ENCODE data around the gene NKTR. TPM values are rescaled to one million over a fixed set of nuclear protein-coding genes. Genes with fewer than 3 reads are reported as not detected.
A peak's percentile ranks its signal among the peaks of the same experiment; 100 is the strongest.

Gene NKTR
- total RNA-seq, 6 donors from 2014 or later = 53.7 to 231 (median 103) TPM

DNA sequence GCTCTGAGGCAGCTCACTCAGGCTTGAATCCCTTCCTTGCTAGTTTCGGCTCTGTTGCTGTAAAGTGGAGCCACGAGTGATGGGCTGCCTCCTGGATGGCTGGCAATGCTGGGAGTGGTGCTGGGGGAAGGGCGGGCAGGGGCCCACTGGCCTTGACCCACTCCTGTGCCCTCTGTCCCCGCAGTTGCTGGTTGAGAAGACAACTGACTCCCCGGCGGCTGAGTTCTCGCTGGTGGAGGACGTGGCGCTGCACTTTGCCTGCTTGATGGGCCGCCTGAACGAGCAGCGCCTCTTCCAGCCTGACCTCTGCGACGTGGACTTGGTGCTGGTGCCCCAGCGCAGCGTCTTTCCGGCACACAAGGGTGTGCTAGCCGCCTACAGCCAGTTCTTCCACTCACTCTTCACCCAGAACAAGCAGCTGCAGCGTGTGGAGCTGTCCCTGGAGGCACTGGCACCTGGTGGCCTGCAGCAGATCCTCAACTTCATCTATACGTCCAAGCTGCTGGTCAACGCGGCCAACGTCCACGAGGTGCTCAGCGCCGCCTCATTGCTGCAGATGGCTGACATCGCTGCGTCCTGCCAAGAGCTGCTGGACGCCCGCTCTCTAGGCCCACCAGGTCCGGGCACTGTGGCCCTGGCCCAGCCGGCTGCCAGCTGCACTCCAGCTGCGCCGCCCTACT is 57.7 kb downstream of the NKTR start:
- Histone ChIP-seq H3K36me3 (peaks cover 0 to 23% (median 10%) of the 10 kb centered on the region in 4 donors), H3K4me1 (peaks cover 17 to 23% (median 21%) of the 10 kb centered on the region in 4 donors), H3K4me3 (no peak overlapping the region), H3K27ac (no peak overlapping the region), H3K27me3 (no peaks in the 10 kb centered on the region), H3K9me3 (no peaks in the 10 kb centered on the region)
- 83 to 92% methylated on average over 13 to 29 of the region's 34 CpGs for WGBS, 2 donors
- no peak for TF ChIP-seq POLR2A (IDR thresholded peaks at IDR 0.05)
- DNase-seq (peak in 1 of 2 donors; percentile 82), ATAC-seq (ENCODE audit: low FRiP score in 2 of 2) (no peak)

DNA sequence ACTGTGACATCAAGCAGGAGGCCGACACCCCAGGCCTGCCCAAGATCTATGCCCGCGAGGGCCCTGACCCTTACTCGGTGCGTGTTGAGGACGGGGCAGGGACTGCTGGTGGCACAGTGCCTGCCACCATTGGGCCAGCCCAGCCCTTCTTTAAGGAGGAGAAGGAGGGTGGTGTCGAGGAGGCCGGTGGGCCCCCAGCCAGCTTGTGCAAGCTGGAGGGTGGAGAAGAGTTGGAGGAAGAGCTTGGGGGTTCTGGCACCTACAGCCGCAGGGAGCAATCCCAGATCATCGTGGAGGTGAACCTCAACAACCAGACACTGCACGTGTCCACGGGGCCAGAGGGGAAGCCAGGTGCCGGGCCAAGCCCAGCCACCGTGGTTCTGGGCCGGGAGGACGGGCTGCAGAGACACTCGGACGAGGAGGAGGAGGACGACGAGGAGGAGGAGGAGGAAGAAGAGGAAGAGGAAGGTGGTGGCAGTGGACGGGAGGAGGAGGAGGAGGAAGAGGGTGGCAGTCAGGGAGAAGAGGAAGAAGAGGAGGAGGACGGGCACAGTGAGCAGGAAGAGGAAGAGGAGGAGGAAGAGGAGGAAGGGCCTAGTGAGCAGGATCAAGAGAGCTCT is 58.4 kb downstream of the NKTR start:
- ATAC-seq (ENCODE audit: low FRiP score in 2 of 2) (no peak), DNase-seq (no peak)
- 61 to 74% methylated on average over 18 to 19 of the region's 22 CpGs for WGBS, 2 donors
- TF ChIP-seq POLR2AphosphoS5 (IDR thresholded peaks at IDR 0.05) = no peak
- no peak for TF ChIP-seq POLR2A (IDR thresholded peaks at IDR 0.05)
- TF ChIP-seq, protein P1, sequence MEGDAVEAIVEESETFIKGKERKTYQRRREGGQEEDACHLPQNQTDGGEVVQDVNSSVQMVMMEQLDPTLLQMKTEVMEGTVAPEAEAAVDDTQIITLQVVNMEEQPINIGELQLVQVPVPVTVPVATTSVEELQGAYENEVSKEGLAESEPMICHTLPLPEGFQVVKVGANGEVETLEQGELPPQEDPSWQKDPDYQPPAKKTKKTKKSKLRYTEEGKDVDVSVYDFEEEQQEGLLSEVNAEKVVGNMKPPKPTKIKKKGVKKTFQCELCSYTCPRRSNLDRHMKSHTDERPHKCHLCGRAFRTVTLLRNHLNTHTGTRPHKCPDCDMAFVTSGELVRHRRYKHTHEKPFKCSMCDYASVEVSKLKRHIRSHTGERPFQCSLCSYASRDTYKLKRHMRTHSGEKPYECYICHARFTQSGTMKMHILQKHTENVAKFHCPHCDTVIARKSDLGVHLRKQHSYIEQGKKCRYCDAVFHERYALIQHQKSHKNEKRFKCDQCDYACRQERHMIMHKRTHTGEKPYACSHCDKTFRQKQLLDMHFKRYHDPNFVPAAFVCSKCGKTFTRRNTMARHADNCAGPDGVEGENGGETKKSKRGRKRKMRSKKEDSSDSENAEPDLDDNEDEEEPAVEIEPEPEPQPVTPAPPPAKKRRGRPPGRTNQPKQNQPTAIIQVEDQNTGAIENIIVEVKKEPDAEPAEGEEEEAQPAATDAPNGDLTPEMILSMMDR (IDR thresholded peaks at IDR 0.05) = no peak
- no peak for TF ChIP-seq EP300 (IDR thresholded peaks at IDR 0.05)
- Histone ChIP-seq H3K36me3 (peaks cover 0 to 23% (median 10%) of the 10 kb centered on the region in 4 donors), H3K4me1 (peaks cover 11 to 18% (median 15%) of the 10 kb centered on the region in 4 donors), H3K4me3 (no peak overlapping the region), H3K27me3 (no peaks in the 10 kb centered on the region), H3K9me3 (no peaks in the 10 kb centered on the region), H3K27ac (no peak overlapping the region)

DNA sequence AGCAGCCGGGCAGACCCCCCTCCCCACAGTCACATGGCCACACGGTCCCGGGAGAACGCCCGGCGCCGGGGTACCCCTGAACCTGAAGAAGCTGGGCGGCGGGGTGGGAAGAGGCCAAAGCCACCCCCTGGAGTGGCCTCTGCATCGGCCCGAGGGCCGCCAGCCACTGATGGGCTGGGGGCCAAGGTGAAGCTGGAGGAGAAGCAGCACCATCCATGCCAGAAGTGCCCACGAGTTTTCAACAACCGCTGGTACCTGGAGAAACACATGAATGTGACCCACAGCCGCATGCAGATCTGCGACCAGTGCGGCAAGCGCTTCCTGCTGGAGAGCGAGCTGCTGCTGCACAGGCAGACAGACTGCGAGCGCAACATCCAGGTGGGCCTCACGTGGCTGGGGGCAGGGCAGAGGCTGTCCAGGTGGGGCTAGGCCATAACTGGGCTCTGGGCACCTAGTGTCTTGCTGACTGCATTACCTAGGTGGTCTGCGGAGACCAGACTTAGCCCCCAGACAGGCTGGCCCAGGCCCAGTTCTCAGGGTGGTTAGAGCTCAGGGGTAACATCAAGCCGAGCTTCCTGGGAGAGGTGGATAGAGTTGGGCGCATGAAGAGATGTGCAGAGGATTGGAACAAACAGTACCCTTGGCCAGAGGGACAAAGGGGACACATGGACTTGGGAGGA is 59.1 kb downstream of the NKTR start:
- no peak overlapping the region for H3K27ac ChIP-seq
- DNase-seq (peak in 1 of 2 donors; percentile 63), ATAC-seq (ENCODE audit: low FRiP score in 2 of 2) (no peak)
- H3K36me3 ChIP-seq = peaks cover 0 to 23% (median 10%) of the 10 kb centered on the region in 4 donors
- H3K4me1 ChIP-seq = peaks cover 11 to 17% (median 14%) of the 10 kb centered on the region in 4 donors
- H3K4me3 ChIP-seq = no peak overlapping the region
- H3K27me3 ChIP-seq = no peaks in the 10 kb centered on the region
- 80% methylated on average over 14 to 25 of the region's 25 CpGs for WGBS, 2 donors
- TF ChIP-seq POLR2AphosphoS5 (IDR thresholded peaks at IDR 0.05) (no peak), EP300 (IDR thresholded peaks at IDR 0.05) (no peak), POLR2A (IDR thresholded peaks at IDR 0.05) (no peak)
- TF ChIP-seq, protein P1 (IDR thresholded peaks at IDR 0.05) = no peak
- H3K9me3 ChIP-seq = no peaks in the 10 kb centered on the region

DNA sequence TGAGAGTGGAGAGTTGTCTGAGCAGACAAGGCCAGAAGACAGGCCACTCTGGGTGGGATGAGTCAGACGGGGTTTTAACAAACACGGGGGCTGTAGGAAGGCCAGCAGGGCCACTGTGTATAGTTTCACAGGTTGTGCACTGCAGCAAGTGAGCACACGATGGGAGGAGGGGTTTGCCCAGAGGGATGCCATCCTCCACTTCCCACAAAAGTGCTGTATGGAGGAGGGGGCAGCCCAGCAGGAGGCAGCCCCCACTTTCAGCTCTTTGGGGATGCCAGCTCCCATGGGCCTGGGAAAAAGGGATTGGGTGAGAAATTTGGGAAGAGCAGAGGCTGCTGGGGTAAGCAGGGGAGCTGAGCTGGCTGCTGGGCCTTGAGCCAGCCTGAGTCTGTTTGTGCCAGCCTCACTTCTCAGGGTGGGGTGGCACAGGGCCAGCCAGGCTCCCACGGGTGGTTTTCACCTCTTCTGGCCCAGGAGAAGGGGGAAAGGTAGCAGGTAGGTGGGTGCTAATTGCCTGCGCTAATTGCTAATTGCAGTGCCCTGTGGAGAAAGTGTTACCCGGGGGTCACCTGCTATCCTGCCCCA is 59.7 kb downstream of the NKTR start:
- Histone ChIP-seq H3K9me3 (no peaks in the 10 kb centered on the region), H3K36me3 (peaks cover 0 to 23% (median 10%) of the 10 kb centered on the region in 4 donors), H3K4me3 (no peak overlapping the region), H3K4me1 (peaks cover 6 to 11% (median 8%) of the 10 kb centered on the region in 4 donors), H3K27me3 (no peaks in the 10 kb centered on the region), H3K27ac (no peak overlapping the region)
- DNase-seq (no peak), ATAC-seq (ENCODE audit: low FRiP score in 2 of 2) (no peak)
- 57 to 71% methylated on average over 3 to 6 of the region's 6 CpGs for WGBS, 2 donors
- no peak for TF ChIP-seq POLR2A (IDR thresholded peaks at IDR 0.05)
- TF ChIP-seq, protein P1 (IDR thresholded peaks at IDR 0.05) = no peak
- TF ChIP-seq EP300 (IDR thresholded peaks at IDR 0.05) = no peak
- TF ChIP-seq POLR2AphosphoS5 (IDR thresholded peaks at IDR 0.05) = no peak

DNA sequence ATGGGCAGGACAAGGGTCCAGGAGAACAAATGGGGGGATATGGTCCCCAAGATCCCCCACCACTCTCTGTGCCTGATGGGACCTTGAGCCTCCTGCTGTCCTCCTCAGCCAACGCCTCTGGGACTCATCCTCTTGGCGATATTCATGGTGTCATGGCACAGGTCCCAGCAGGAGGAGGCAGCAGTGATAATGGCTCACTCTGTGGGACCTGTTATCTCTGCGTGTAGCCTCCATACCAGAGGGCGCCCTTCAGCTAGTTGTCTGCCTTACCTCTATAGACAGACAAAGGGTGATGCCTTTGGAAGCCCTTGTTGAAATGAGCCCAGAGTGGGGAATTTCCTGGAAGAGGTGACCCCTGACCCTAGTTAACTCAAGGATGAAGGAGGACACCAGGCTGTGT is 60.4 kb downstream of the NKTR start:
- 70 to 77% methylated on average over 4 of the region's 4 CpGs for WGBS, 2 donors
- TF ChIP-seq POLR2A (IDR thresholded peaks at IDR 0.05) = no peak
- no peak for DNase-seq
- H3K9me3 ChIP-seq = no peaks in the 10 kb centered on the region
- H3K36me3 ChIP-seq = peaks cover 0 to 23% (median 10%) of the 10 kb centered on the region in 4 donors
- H3K27me3 ChIP-seq = no peaks in the 10 kb centered on the region
- peaks cover 0 to 4% (median 2%) of the 10 kb centered on the region in 4 donors for H3K4me1 ChIP-seq
- no peak overlapping the region for H3K27ac ChIP-seq
- no peak overlapping the region for H3K4me3 ChIP-seq
- no peak for ATAC-seq (ENCODE audit: low FRiP score in 2 of 2)

Measured in upper lobe of left lung (tissue), 6 donors.